HEK293 (cell line): ENCODE data around the gene GPC2.

Source experiments
- ZNF544 ChIP-seq: fragments of 450-650 bp; formaldehyde crosslinking; IDR thresholded peaks from 2 replicates; pipeline ENCODE4 v1.5.0; 2017; ENCODE audit warnings: missing biosample characterization, missing genetic modification characterization
- TF ChIP-seq, protein P1 (sequence below): fragments of 450-650 bp; formaldehyde crosslinking; IDR thresholded peaks from 2 replicates; pipeline ENCODE4 v1.5.1; 2016; ENCODE audit warnings: missing biosample characterization, missing genetic modification characterization

DNA sequence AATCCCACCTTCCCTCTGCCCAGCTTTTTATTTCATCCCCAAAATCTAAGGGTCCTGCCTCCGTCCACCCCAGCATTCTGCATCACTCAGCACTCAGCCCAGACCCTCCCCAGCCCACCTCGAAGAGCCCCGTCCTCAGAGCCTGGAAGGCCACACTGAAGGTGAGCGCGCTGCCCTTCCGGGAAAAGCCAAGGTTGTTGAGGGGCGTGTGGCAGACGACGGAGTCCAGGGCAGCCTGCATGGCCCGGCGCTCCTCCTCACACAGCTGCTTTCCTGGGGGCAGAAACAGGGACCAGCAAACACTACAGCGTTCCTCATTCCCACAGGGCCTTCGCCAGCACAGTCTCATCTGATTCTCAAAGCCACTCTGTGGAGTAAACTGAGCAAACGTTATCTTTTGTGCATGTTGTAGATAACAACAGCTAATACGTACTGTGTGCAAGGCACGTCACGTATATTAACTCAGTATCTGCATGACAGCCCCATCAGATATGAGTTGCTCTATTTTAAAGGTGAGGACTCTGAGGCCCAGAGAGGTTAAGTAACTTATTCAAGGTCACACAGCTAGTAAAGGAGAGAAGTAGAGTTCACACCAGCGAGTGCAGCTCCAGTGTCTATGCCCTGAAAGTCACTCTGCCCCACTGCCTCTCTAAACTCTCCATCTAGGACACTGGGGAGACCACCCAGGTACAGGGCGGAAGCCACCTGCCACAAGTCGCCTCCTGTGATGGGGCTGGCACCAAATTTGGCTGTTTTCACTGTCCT, 21.4 kb downstream of the GPC2 start:
- TF ChIP-seq, protein P1, sequence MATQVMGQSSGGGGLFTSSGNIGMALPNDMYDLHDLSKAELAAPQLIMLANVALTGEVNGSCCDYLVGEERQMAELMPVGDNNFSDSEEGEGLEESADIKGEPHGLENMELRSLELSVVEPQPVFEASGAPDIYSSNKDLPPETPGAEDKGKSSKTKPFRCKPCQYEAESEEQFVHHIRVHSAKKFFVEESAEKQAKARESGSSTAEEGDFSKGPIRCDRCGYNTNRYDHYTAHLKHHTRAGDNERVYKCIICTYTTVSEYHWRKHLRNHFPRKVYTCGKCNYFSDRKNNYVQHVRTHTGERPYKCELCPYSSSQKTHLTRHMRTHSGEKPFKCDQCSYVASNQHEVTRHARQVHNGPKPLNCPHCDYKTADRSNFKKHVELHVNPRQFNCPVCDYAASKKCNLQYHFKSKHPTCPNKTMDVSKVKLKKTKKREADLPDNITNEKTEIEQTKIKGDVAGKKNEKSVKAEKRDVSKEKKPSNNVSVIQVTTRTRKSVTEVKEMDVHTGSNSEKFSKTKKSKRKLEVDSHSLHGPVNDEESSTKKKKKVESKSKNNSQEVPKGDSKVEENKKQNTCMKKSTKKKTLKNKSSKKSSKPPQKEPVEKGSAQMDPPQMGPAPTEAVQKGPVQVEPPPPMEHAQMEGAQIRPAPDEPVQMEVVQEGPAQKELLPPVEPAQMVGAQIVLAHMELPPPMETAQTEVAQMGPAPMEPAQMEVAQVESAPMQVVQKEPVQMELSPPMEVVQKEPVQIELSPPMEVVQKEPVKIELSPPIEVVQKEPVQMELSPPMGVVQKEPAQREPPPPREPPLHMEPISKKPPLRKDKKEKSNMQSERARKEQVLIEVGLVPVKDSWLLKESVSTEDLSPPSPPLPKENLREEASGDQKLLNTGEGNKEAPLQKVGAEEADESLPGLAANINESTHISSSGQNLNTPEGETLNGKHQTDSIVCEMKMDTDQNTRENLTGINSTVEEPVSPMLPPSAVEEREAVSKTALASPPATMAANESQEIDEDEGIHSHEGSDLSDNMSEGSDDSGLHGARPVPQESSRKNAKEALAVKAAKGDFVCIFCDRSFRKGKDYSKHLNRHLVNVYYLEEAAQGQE (tag by site-specific recombination), result no peak
- no peak for TF ChIP-seq ZNF544 (tag by site-specific recombination)
